Neural cell (in vitro differentiated cells): ENCODE data around the gene SLC22A23.

Experiments used
- EZH2 ChIP-seq: fragments of 200-600, 300-800 bp; shearing (Covaris generic), sonication (generic); IDR thresholded peaks from 2 replicates; pipeline ENCODE4 v1.6.1; 2014; ENCODE audit warnings: antibody characterized with exemption, low read length, borderline replicate concordance, mild to moderate bottlenecking; ENCODE audit not compliant: insufficient read depth, poor library complexity, severe bottlenecking
- TF ChIP-seq, protein P1 (sequence below): fragments of 450-650 bp; IDR thresholded peaks from 2 replicates; pipeline ENCODE4 v1.5.1; 2014; ENCODE audit warnings: antibody characterized with exemption, mild to moderate bottlenecking, moderate library complexity; ENCODE audit not compliant: poor library complexity, severe bottlenecking

GRCh38 chr6:3291987-3292386 lies 164.9 kb downstream of the SLC22A23 start:
- TF ChIP-seq, protein P1, sequence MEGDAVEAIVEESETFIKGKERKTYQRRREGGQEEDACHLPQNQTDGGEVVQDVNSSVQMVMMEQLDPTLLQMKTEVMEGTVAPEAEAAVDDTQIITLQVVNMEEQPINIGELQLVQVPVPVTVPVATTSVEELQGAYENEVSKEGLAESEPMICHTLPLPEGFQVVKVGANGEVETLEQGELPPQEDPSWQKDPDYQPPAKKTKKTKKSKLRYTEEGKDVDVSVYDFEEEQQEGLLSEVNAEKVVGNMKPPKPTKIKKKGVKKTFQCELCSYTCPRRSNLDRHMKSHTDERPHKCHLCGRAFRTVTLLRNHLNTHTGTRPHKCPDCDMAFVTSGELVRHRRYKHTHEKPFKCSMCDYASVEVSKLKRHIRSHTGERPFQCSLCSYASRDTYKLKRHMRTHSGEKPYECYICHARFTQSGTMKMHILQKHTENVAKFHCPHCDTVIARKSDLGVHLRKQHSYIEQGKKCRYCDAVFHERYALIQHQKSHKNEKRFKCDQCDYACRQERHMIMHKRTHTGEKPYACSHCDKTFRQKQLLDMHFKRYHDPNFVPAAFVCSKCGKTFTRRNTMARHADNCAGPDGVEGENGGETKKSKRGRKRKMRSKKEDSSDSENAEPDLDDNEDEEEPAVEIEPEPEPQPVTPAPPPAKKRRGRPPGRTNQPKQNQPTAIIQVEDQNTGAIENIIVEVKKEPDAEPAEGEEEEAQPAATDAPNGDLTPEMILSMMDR: no peak
- TF ChIP-seq EZH2: no peak
